Measurements from ENCODE around the gene TRIM31. TPM values are rescaled to one million over a fixed set of nuclear protein-coding genes. Genes with fewer than 3 reads are reported as not detected.

The TRIM31 gene
- total RNA-seq, 1 donor from 2014 or later, result not detected

DNA sequence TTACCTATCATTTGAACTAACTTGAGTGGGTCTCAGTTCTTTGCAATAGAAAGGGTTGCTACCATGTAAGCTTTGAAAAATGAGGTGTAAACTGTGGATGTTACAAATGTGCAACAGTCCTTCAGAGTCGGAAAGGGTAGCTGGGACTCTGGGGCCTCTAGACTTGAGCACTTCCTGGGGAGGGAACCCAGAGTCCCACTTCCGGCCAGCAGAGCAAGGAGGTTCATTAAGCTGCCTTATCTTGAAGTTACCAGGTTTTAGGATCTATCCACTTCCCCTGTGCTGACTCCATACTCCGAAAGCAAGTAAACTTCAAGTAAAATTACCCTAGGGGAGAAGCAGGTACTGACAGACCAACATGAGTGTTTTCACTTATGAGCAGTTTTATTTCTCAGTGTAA is 38.7 kb upstream of the TRIM31 start:
- no peak for DNase-seq (ENCODE audit: low read depth, low spot score)

DNA sequence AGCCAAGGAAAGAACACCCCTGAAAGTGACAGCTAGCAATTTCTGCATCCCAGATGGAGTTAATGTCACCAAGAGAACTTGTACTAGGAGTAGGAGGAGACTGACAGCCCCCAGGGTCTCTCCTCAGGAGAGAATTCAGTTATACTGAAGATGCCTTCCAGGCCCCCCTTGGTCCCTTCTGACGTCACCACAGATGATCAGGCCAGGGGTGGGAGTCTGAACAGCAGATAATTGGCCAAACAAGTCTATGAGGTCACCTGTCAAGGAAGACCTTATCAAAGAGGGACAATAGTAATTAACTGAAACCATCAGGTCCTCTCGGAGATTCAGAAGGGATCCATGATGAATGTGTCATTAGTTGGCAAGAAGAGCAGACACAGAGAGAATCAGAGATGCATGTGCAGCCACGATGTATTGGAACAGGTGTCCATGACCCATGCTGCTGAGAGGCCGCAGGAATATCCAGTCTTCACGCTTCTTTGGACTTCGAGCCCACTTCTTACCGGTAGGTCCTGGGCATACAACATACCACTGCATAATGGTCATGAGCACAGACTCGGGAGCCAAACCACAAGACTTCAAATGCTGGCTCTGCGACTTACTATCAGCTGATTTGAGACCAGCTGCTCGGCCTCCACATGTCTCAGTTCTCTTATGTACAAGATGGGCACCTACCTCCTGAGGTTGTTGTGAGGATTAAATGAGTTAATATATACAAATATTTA is 37.9 kb upstream of the TRIM31 start:
- H3K27me3 Mint-ChIP-seq (ENCODE audit: low read depth), result peaks cover 61% of the 10 kb centered on the region
- TF ChIP-seq CTCF (conservative IDR thresholded peaks at IDR 0.05), result no peak

More for the DNA sequence above, 38.7 kb upstream of the TRIM31 start:
- no peak for TF ChIP-seq CTCF (conservative IDR thresholded peaks at IDR 0.05)
- H3K9me3 Mint-ChIP-seq, result no peaks in the 10 kb centered on the region
- peaks cover 67% of the 10 kb centered on the region for H3K27me3 Mint-ChIP-seq (ENCODE audit: low read depth)
- H3K27ac Mint-ChIP-seq (ENCODE audit: unreplicated experiment), result no peak overlapping the region
- no peaks in the 10 kb centered on the region for H3K36me3 Mint-ChIP-seq (ENCODE audit: low read depth)
- H3K4me1 Mint-ChIP-seq, result no peaks in the 10 kb centered on the region
- H3K4me3 Mint-ChIP-seq, result no peak overlapping the region

DNA sequence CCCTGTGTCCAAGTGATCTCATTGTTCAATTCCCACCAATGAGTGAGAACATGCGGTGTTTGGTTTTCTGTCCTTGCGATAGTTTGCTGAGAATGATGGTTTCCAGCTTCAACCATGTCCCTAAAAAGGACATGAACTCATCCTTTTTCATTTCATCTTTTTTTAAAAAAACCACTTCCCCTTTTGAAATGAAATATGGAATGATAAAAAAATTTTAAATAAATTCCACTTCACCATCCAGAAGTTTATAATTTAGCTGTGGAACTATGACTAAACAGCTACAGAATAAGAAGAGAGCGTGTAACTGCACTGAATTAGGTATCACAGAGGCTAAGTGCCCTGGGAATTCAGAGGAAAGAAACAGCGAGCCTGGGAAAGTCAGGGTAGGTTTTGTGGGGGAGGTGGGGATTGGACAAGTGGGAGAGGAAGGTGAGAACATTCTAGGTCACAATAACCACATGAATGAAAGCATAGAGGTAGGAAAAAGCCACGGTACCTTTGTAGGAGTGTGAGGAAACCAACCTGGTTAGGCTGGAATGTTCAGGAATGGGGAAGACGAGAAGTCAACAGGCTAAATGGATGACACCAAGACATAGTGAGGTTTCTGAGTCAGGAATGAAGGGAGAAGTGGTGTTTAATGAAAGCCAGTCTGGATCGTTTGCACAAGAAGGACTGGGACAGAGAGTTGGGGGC is 37.1 kb upstream of the TRIM31 start:
- Mint-ChIP-seq H3K4me1 (no peaks in the 10 kb centered on the region), H3K27ac (ENCODE audit: unreplicated experiment) (no peak overlapping the region), H3K9me3 (no peaks in the 10 kb centered on the region), H3K27me3 (ENCODE audit: low read depth) (peaks cover 62% of the 10 kb centered on the region), H3K4me3 (no peak overlapping the region), H3K36me3 (ENCODE audit: low read depth) (no peaks in the 10 kb centered on the region)
- no peak for TF ChIP-seq CTCF (conservative IDR thresholded peaks at IDR 0.05)
- no peak for DNase-seq (ENCODE audit: low read depth, low spot score)

More for the DNA sequence above, 37.9 kb upstream of the TRIM31 start:
- no peak overlapping the region for H3K27ac Mint-ChIP-seq (ENCODE audit: unreplicated experiment)
- no peak for DNase-seq (ENCODE audit: low read depth, low spot score)
- no peak overlapping the region for H3K4me3 Mint-ChIP-seq
- H3K36me3 Mint-ChIP-seq (ENCODE audit: low read depth), result no peaks in the 10 kb centered on the region
- no peaks in the 10 kb centered on the region for H3K9me3 Mint-ChIP-seq
- H3K4me1 Mint-ChIP-seq, result no peaks in the 10 kb centered on the region

GRCh38 chr6:30149234-30149633 is 36.3 kb upstream of the TRIM31 start:
- Mint-ChIP-seq H3K9me3 (no peaks in the 10 kb centered on the region), H3K4me3 (no peak overlapping the region), H3K27me3 (ENCODE audit: low read depth) (peaks cover 62% of the 10 kb centered on the region), H3K36me3 (ENCODE audit: low read depth) (no peaks in the 10 kb centered on the region), H3K27ac (ENCODE audit: unreplicated experiment) (no peak overlapping the region), H3K4me1 (no peaks in the 10 kb centered on the region)
- TF ChIP-seq CTCF (conservative IDR thresholded peaks at IDR 0.05), result no peak
- no peak for DNase-seq (ENCODE audit: low read depth, low spot score)

DNA sequence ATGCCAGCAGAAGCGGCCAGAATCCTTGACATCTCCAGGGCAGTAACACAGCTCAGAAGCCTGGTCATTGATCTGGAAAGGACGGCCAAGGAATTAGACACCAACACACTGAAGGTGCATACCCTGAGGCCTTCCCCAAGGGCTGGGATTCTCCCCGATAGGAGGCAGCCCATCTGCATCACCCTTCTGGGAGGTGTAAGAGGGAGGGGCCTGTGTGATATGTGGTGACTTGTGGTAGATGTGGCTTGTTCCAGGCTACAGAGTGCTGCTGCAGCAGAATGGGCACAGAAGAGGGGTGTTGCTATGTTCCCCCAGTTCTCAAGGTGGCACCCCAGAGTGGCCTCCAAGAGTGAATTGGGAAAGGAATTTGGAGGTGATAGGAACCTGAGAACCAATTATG is 34.2 kb upstream of the TRIM31 start:
- no peaks in the 10 kb centered on the region for H3K36me3 Mint-ChIP-seq (ENCODE audit: low read depth)
- H3K27me3 Mint-ChIP-seq (ENCODE audit: low read depth), result peaks cover 58% of the 10 kb centered on the region
- no peaks in the 10 kb centered on the region for H3K9me3 Mint-ChIP-seq
- no peak overlapping the region for H3K4me3 Mint-ChIP-seq
- no peaks in the 10 kb centered on the region for H3K4me1 Mint-ChIP-seq
- no peak for TF ChIP-seq CTCF (conservative IDR thresholded peaks at IDR 0.05)
- no peak for DNase-seq (ENCODE audit: low read depth, low spot score)
- no peak overlapping the region for H3K27ac Mint-ChIP-seq (ENCODE audit: unreplicated experiment)

All from neural crest cell (in vitro differentiated cells).